ENCODE measurements around the gene EIF4E3.

DNA sequence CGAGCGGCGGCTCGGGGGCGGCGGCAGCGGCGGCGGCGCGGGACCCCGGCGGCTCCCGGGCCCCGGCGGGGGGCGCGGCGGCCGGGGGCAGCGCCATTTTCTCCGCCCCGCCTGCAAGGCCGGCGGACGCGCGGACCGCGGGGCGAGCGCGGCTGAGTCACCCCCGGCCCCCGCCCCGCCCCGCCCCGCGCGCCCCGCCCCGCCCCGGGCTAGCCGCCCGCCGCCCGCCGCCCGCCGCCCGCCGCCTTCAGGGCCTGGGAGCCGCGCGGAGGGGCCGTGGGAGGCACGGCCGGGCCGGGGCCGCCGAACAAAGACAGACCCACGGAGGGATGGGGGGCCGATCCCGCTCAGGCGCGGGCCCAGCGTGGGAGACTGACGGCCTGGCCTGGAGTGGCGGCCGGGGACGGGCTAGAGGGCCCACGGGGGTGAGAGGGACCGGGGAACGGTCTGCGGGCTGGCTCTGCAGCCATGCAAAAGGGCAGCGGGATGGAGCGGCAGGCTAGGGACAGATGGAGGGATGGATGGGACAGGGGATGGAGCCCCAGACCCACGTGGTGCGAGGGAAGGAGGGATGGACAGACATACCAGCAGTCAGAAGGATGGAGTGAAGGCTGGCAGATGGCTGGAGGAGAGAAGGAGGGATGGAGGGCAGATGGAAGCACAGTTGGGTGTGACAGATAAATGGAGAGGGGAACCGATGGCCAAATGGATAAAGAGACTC is at the start of gene EIF4E3:
- TF ChIP-seq, protein P1, sequence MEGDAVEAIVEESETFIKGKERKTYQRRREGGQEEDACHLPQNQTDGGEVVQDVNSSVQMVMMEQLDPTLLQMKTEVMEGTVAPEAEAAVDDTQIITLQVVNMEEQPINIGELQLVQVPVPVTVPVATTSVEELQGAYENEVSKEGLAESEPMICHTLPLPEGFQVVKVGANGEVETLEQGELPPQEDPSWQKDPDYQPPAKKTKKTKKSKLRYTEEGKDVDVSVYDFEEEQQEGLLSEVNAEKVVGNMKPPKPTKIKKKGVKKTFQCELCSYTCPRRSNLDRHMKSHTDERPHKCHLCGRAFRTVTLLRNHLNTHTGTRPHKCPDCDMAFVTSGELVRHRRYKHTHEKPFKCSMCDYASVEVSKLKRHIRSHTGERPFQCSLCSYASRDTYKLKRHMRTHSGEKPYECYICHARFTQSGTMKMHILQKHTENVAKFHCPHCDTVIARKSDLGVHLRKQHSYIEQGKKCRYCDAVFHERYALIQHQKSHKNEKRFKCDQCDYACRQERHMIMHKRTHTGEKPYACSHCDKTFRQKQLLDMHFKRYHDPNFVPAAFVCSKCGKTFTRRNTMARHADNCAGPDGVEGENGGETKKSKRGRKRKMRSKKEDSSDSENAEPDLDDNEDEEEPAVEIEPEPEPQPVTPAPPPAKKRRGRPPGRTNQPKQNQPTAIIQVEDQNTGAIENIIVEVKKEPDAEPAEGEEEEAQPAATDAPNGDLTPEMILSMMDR (IDR thresholded peaks at IDR 0.05): no peak
- TF ChIP-seq POLR2A (IDR thresholded peaks at IDR 0.05): no peak
